ENCODE results near the gene MKNK2. TPM values are rescaled to one million over a fixed set of nuclear protein-coding genes. Genes with fewer than 3 reads are reported as not detected.

The MKNK2 gene
- total and polyA plus RNA-seq, 4 donors: 107 to 333 (median 160) TPM

DNA sequence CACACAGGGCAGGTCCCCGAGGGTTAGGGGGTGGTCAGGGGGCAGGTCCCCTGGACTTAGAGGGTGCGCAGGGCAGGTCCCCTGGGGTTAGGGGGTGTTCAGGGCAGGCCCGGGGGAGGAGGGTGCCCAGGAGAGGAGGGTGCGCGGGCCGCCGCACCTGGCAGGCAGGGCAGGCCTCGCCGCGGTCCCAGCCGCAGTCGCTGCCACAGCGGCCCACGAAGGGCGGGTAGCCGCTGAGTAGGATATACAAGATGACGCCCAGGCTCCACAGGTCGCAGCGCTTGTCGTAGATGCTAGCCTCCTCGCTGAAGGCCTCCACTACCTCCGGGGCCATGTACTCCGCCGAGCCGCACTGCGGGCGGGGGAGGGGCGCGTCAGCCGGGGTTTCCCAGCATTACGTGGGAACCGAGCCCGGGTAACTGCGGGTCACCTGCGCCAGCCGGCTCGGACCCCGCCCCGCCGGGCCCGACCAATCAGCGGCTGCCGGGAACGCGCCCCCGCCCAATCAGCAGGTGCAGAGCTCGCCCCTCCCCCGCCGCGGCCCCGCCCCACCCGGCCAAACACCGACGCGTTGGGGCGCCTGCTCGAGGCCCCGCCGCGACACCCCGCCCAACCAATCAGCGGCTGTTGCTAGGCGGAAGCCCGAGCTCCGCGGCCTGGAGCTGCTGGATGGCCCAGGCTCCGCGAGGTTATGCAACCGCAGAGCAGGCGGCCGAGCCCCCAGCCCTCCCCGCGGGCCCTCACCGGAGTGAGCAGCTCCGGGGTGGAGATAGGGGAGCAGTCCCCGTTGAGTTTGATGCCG lies 9.2 kb downstream of the MKNK2 start:
- Histone ChIP-seq H3K9ac (ENCODE audit: insufficient read depth in 1 of 2, low read length in 2 of 2) (peak overlapping the region in 1 of 2 donors; percentile 16), H3K27me3 (ENCODE audit: control insufficient read depth in 3 of 3, insufficient read depth in 3 of 3, low read length in 2 of 3) (no peaks in the 10 kb centered on the region), H3K4me1 (ENCODE audit: control insufficient read depth in 5 of 5, insufficient read depth in 5 of 5, low read length in 5 of 5) (peaks cover 2 to 48% (median 17%) of the 10 kb centered on the region in 5 donors), H3K4me3 (no peak overlapping the region), H3K36me3 (ENCODE audit: control insufficient read depth in 4 of 4, insufficient read depth in 4 of 4, low read length in 4 of 4) (peaks cover 0 to 77% (median 0%) of the 10 kb centered on the region in 4 donors), H3K27ac (ENCODE audit: low read depth in 1 of 2, low read length in 1 of 2) (peak overlapping the region; percentile 88 to 93), H3K9me3 (ENCODE audit: control insufficient read depth in 4 of 4, insufficient read depth in 3 of 4, low read length in 3 of 4) (no peaks in the 10 kb centered on the region)
- TF ChIP-seq, protein P1, sequence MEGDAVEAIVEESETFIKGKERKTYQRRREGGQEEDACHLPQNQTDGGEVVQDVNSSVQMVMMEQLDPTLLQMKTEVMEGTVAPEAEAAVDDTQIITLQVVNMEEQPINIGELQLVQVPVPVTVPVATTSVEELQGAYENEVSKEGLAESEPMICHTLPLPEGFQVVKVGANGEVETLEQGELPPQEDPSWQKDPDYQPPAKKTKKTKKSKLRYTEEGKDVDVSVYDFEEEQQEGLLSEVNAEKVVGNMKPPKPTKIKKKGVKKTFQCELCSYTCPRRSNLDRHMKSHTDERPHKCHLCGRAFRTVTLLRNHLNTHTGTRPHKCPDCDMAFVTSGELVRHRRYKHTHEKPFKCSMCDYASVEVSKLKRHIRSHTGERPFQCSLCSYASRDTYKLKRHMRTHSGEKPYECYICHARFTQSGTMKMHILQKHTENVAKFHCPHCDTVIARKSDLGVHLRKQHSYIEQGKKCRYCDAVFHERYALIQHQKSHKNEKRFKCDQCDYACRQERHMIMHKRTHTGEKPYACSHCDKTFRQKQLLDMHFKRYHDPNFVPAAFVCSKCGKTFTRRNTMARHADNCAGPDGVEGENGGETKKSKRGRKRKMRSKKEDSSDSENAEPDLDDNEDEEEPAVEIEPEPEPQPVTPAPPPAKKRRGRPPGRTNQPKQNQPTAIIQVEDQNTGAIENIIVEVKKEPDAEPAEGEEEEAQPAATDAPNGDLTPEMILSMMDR (IDR thresholded peaks at IDR 0.05; ENCODE audit: control extremely low read depth, extremely low read depth): no peak
- WGBS, 2 donors: 13 to 15% methylated on average over 63 to 77 of the region's 77 CpGs
- DNase-seq: peak; percentile 93 to 97 (median 96)
- ATAC-seq (ENCODE audit: insufficient read depth, low FRiP score): peak; percentile 90

DNA sequence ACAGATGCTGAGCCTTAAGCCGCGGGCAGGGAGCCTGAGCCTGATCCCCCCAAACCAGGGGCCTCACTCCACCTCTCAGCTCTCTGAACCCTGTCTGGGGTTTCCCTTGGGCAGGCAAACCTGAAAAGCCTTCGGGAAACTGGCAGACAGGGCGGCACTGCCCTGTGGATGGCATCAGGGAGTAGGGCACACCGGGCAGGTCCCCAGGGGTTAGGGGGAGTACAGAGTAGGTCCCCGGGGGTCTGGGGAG lies 9.7 kb downstream of the MKNK2 start:
- WGBS, 2 donors: 81 to 95% methylated on average over 6 of the region's 6 CpGs
- no peaks in the 10 kb centered on the region for H3K27me3 ChIP-seq (ENCODE audit: control insufficient read depth in 3 of 3, insufficient read depth in 3 of 3, low read length in 2 of 3)
- TF ChIP-seq, protein P1 (IDR thresholded peaks at IDR 0.05; ENCODE audit: control extremely low read depth, extremely low read depth): no peak
- ATAC-seq (ENCODE audit: insufficient read depth, low FRiP score) (no peak), DNase-seq (no peak)
- peaks cover 2 to 44% (median 17%) of the 10 kb centered on the region in 5 donors for H3K4me1 ChIP-seq (ENCODE audit: control insufficient read depth in 5 of 5, insufficient read depth in 5 of 5, low read length in 5 of 5)
- no peak overlapping the region for H3K4me3 ChIP-seq
- no peak overlapping the region for H3K9ac ChIP-seq (ENCODE audit: insufficient read depth in 1 of 2, low read length in 2 of 2)
- no peaks in the 10 kb centered on the region for H3K9me3 ChIP-seq (ENCODE audit: control insufficient read depth in 4 of 4, insufficient read depth in 3 of 4, low read length in 3 of 4)
- peaks cover 0 to 73% (median 0%) of the 10 kb centered on the region in 4 donors for H3K36me3 ChIP-seq (ENCODE audit: control insufficient read depth in 4 of 4, insufficient read depth in 4 of 4, low read length in 4 of 4)
- H3K27ac ChIP-seq (ENCODE audit: low read depth in 1 of 2, low read length in 1 of 2): peak overlapping the region; percentile 88 to 93

GRCh38 chr19:2040647-2041432 lies 10.2 kb downstream of the MKNK2 start:
- ATAC-seq (ENCODE audit: insufficient read depth, low FRiP score) (no peak), DNase-seq (no peak)
- Histone ChIP-seq H3K9ac (ENCODE audit: insufficient read depth in 1 of 2, low read length in 2 of 2) (no peak overlapping the region), H3K27me3 (ENCODE audit: control insufficient read depth in 3 of 3, insufficient read depth in 3 of 3, low read length in 2 of 3) (no peaks in the 10 kb centered on the region), H3K27ac (ENCODE audit: low read depth in 1 of 2, low read length in 1 of 2) (peak overlapping the region; percentile 88 to 93), H3K36me3 (ENCODE audit: control insufficient read depth in 4 of 4, insufficient read depth in 4 of 4, low read length in 4 of 4) (peaks cover 0 to 68% (median 0%) of the 10 kb centered on the region in 4 donors), H3K4me1 (ENCODE audit: control insufficient read depth in 5 of 5, insufficient read depth in 5 of 5, low read length in 5 of 5) (peaks cover 2 to 39% (median 17%) of the 10 kb centered on the region in 5 donors), H3K9me3 (ENCODE audit: control insufficient read depth in 4 of 4, insufficient read depth in 3 of 4, low read length in 3 of 4) (no peaks in the 10 kb centered on the region), H3K4me3 (no peak overlapping the region)
- TF ChIP-seq, protein P1 (IDR thresholded peaks at IDR 0.05; ENCODE audit: control extremely low read depth, extremely low read depth): no peak
- 93 to 95% methylated on average over 25 to 28 of the region's 28 CpGs for WGBS, 2 donors
